Hypothalamus (tissue), 51 donors: ENCODE data around the gene ADIPOR2.

Source experiments
- DNase-seq, 51 donors: peaks; one replicate each; lab custom pipeline; 2025; lab: John Stamatoyannopoulos, UW

Gene ADIPOR2, protein sequence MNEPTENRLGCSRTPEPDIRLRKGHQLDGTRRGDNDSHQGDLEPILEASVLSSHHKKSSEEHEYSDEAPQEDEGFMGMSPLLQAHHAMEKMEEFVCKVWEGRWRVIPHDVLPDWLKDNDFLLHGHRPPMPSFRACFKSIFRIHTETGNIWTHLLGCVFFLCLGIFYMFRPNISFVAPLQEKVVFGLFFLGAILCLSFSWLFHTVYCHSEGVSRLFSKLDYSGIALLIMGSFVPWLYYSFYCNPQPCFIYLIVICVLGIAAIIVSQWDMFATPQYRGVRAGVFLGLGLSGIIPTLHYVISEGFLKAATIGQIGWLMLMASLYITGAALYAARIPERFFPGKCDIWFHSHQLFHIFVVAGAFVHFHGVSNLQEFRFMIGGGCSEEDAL

DNA sequence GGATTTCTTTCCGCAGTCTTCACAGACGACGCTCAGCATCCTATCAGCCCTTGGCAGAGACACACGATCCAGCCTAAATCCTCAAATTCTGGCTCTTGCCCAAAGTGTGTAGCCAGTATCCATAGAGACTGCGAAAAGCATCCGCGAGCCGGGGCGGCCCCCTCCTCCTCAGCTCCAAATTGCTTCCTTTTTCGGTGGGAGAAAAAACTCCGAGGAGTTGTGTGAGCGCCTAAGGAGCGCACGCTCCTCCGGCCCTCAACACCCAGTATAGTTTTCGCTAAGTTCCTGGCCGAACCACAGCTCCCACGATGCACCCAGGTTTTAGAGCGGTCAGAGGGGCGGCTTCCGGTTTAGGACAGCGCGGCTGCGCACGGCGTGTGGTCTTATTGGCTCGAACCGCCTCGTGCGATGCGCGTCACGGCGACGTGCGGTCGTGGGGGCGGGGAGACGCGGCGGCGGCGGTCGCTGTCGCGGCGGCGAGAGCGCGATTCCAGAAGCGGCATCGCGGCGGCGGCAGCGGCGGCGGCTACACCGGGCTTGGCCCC is at the start of gene ADIPOR2:
Gene ADIPOR2, plus strand, starts transcription at position 493 of the 545 bp plus-strand sequence. CDS start 63,274 bp downstream, outside the sequence.
- peak; percentile 58 to 96 (median 89) for DNase-seq

DNA sequence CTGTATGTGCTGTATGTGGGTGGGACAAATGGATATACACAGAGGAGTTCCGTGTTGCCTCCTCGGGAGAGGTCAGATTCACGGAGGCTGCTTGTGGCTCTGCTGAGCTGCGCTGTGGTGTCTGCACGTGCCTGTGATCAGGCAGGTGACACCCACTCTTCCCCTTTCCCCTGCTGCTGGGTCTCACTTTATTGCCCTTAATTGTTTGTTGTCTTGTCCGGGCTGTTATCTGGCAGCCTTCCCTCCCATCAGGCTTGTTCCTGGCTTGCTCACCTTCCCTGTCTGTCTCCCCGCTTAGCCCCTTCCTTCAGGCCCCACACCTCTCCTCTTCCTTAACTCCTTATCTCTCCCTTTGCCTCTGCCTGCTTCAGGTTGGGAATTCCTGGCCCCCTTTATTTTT is 48.4 kb upstream of the ADIPOR2 start:
- DNase-seq = no peak

DNA sequence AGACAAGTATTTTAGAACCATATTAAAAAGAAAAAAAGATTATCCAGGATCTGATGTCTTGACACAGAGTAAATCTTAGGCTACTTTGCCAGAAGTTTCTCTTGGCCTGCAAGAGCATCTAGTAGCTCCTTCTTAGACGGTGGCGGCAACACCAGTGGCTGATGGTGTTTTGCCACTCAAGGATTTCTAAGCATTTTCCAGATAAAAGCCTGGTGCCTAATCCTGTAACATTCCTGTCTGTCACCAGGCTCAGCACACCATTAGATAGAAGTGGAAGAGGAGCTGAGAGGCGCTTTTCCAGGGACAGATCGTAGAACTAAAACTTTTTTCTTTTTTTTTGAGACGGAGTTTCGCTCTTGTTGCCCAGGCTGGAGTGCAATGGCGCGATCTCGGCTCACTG is 47.8 kb upstream of the ADIPOR2 start:
- no peak for DNase-seq

DNA sequence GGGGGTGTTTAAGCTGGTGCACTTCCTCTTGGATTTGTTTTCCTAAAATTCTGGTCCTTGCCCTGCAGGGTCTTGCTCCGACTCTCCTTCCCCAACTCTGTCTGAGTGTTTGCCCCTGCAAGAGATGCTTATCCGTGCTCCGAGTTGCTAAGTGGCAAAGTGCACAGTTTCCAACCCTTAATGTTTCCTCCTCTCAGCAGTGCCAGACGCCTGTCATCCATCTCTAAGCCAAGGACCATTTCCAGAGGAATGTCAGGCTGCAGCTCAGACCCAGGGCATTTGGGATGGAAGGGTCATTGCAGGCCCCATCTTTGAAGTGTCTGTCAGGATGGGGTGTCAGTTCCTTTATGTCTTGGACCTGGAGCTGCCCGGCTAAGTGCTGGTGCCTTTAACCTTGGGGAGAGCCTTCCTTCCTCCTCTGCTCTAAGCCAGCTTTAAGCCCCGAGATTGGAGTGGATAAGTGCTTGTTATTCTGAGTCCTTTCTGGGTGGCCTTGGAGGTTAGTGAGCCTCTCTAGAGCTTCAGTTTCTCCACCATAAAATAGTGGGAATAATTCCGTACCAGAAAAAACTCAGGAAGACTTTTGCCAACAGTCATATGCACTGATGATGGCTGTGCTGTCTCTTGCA is 46.9 kb upstream of the ADIPOR2 start:
- DNase-seq = peak in 1 of 51 donors; percentile 60

DNA sequence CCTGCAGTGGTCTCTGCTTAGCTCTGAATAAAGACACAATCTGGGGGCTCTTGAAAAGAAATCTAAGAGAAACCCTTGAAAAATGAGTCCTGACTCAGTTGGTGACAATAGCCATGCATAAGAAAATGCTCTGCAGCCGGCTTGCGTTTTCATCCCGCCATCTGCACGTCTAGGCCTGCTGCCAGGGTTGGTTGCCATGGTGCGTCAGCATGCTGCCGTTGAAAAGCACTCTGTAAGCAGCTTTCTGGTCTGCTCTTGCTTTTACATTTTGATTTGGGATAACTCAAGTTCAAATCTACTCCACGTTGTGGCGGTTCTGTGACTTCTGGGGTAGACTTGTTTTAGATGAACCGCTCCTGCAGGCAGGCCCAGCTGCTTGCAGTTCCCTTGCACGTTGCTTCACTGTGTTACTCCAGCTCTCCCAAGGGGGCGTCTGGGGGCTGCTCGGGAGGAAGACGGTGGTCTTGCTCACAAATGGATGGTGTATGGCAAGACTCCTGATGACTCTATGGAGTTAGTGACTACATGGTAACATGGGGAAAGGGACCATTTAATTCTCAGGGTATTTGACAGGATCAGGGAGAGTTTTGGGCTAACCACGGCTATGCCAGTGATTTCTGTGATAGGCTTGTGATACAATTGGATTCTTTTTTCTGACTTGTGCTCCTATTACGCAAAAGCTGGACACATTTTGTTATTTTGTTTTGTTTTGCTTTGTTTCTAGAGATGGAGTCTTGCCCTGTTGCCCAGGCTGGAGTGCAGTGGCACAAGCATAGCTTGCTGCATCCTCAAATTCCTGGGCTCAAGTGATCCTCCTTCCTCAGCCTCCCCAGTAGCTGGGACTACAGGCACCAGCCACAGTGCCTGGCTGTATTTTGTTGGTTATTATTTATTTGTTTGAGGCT is 46.1 kb upstream of the ADIPOR2 start:
- DNase-seq = peak in 48 of 51 donors; percentile 32 to 95 (median 75)

DNA sequence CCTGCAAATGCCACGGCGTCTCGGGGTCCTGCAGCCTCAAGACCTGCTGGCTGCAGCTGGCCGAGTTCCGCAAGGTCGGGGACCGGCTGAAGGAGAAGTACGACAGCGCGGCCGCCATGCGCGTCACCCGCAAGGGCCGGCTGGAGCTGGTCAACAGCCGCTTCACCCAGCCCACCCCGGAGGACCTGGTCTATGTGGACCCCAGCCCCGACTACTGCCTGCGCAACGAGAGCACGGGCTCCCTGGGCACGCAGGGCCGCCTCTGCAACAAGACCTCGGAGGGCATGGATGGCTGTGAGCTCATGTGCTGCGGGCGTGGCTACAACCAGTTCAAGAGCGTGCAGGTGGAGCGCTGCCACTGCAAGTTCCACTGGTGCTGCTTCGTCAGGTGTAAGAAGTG is 45.1 kb upstream of the ADIPOR2 start:
- no peak for DNase-seq

DNA sequence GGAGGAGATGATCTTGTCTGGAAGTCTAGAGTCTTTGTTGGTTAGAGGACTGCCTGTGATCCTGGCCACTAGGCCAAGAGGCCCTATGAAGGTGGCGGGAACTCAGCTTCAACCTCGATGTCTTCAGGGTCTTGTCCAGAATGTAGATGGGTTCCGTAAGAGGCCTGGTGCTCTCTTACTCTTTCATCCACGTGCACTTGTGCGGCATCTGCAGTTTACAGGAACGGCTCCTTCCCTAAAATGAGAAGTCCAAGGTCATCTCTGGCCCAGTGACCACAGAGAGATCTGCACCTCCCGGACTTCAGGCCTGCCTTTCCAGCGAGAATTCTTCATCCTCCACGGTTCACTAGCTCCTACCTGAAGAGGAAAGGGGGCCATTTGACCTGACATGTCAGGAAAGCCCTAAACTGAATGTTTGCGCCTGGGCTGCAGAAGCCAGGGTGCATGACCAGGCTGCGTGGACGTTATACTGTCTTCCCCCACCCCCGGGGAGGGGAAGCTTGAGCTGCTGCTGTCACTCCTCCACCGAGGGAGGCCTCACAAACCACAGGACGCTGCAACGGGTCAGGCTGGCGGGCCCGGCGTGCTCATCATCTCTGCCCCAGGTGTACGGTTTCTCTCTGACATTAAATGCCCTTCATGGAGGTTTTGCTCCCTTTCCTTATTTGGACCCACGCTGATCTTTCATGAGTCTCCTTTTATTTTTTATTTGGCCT is 44.1 kb upstream of the ADIPOR2 start:
- no peak for DNase-seq

DNA sequence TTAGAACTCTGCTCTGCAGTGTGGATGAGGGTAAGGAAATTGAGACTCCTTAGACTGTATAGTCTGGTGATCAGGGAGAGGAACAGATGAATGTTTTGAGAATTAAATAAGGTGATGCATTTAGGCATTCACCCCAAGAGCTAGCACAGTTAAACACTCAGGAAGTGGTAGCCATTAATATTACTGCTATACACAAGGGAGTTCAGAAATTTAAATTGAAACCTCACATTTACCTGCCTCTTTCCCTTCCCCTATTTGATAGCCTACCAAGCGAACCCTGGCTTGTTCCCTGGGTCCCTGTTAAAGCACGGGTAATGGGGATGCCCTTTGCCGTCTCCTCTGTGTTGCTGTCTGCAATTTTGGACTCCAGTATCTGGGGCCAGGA is 43.6 kb upstream of the ADIPOR2 start:
- no peak for DNase-seq

DNA sequence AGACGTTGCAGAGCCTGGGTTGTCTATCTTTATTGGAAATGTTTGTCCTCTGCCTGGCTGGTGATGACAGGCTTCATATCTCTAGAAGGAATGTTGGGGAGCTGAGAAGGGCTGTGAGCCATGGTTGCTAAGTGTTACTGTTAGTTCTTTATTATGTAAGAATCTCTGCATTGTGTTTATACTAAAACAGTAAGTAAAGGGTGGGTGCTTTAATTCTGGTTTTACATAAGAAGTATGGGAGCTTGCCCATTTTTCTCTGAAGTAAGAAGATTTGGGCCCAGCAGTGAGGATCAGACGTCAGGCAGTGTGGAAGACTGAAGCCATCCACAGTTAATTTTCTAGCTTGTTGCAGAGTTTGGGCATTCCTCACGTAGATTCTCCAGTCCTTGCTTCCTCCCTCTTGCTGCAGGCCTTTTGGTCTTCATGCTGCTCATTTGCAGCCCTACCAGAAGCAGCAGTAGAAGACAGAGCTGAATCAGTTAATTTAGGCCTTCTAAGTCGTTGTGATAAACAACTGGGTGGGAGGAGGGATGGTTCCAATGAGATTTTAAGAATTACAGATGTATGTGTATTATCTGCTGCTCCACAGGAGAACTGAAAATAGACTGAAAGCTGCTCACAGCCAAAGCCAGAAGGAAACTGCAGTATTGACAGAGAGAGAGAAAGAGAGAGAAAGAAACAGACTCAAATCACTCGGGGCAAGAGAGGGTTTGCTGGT is 40.5 kb upstream of the ADIPOR2 start:
- no peak for DNase-seq

DNA sequence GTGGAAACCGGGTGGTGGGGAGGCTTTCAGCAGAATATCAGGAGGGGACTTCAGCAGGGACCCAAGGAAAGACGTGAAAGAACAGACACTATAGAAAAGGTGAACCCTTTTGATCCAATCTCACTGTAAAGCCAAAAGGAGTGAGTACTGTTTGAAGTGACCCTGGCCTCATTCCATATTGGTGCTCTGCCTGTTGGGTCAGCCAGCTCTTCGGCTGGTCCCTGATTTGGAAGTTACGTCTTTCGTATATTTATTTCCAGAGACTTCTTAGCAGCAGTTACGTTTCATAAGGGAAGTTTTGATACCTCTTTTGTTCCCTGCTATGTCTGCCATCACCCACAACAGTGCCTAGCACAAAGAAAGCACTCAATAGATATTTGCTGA is 39.9 kb upstream of the ADIPOR2 start:
- no peak for DNase-seq

DNA sequence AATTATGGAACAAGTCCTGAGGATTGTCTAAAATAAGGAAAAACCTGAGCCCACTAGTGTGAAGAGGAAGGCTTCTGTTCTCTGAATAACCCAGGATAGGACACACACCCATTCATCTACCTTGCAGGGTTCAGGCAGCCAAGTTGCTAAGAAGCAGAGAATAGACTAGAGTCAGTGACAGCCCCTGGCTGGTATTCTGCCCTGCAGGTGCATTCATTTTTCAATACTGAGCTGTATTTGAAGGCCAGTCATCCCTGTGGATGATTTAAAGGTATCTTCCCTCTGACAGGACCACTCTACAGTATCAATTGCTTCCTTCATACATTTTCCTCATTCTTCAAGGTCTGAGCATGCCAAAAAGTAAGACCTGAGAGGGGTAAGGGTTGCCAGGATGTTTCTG is 38.9 kb upstream of the ADIPOR2 start:
- DNase-seq = no peak

DNA sequence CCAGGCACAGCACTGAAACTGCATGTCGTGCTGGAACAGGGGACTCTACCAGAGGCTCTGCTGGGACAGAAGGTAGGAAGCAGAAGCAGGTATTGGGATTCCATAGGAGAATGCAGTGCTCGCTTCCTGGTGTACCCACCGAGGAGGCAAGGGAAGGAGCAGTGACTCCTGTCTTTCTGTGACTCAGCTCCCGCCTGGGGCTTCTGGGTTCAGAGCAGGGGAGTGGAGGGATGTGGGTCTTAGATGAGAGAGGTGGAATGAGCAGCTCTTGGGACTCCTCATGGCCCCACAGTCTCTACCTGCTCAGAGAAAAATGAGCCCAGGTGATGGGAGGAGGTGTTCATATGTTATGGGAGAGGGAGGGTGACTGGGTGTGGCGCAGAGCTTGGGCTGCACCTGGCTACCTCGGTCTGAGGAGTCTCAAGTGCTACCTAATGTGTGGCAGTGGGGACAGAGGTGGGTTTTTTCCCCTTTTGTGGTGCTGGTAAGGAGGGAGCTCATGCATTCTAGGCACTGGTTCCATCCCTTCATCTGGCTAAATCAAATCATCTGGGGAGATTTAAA is 35.6 kb upstream of the ADIPOR2 start:
- DNase-seq = no peak

DNA sequence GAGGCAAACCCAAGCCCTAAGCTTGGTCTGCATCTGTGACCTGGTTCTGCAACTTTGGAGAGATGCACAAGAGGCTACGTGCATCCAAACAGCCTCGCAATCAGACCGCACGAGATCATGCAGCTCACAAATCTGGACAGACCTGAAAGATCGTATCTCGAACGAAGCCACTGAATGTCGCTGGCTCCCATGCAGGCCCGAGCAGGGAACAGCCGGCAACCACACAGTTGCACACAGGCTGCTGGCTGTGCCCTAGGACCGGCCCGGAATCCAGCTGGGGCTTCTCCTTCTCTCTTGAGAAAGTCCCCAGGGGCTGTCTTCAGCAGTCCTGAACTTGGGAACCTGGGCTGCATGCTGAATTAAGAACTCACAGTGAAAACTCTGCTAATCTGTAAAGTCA is 34.0 kb upstream of the ADIPOR2 start:
- DNase-seq = peak in 2 of 51 donors; percentile 31 to 45

DNA sequence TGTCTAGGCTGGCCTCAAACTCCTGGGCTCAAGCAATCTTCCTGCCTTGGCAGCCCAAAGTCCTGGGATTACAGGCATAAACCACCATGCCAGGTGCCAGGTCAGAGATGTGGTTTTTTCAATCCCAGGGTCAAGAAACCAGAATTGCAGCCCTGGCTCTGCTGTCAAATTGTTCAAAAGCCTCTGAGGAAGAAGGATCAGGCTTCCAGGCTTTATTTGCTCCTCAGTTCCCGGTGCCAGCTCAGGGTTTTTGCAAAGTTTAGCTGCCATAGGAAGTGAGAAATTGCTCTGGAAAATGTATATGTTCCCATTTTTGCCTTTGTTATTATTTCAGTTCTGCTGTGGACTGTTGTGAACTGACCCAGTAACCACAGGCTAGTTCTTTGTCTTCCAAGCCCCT is 33.2 kb upstream of the ADIPOR2 start:
- DNase-seq = peak in 1 of 51 donors; percentile 9

DNA sequence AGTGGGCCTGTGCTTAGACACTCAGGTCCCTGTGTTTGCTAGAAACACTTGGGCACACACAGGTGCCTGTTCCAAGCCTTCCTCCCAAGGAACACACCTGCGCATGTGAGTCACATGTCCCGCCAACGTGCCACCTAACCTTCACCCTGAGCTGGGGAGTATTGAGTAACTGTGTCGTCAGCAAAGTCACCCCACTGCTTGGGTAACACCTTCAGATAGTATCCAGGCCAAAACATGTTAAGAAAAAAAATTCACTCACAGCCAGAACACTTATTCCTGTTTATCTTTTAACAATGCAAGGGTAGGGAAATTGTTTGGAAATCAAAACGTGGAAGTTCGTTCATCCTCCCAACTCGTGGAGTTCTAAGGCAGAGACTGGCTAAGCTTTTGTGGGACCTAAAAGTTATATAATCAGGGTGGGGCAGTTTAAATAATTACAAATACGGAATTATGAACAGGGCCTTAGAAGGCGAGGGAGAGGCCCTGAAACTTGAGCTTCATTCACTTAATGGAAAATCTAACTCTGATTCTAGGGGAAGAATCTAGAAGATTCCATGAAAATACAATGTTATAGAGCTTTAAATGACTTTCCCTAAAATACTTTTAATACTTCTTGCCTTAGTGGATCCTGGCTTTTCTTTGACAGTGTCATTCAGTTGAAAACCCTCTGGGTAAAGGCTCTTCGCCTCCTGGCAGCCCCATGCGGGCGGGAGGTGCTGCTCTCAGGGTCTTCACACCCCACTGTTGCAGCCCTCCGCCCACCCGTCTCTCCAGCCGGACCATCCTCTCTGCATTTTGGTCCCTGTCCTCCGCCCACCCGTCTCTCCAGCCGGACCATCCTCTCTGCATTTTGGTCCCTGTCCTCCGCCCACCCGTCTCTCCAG is 30.3 kb upstream of the ADIPOR2 start:
- peak in 21 of 51 donors; percentile 24 to 77 (median 38) for DNase-seq

DNA sequence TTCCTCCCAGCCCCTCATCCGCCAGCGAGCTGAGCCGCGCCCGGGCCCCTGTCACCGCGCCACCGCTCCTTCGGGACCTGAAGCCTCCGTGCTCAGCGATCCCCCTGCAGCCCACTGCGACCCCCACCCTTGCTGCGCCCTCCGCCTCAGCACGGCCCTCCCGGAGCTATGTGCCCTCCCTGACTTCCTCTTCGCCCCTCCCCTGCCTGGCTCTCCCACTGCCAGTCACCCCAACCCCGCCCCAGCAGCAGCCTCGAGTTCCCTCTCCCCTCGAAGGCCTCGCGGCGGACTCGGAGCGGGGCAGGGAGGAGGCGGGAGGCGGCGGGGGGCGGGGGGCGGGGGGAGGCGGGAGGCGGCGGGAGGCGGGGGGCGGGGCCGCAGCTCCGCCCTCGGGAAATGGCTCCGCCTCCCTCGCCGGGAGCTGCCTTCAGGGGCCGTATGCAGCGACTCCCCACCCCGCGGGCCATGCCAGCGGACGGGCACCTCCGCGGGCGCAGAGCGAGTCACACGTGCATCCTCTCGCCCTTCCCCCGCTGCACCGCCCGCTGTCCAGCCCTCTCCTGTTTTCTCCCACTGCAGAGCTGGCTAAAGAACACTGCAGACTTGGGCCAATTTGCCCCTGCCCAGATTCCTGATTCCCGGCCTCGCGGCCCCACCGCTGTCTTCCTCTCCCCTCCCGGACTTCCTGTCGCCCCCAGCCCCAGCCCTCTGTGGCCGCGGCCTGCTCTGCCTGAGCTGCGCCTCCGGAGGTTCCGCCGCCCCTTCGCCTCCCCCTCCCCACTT is 29.1 kb upstream of the ADIPOR2 start:
- DNase-seq = peak; percentile 42 to 99 (median 92)

DNA sequence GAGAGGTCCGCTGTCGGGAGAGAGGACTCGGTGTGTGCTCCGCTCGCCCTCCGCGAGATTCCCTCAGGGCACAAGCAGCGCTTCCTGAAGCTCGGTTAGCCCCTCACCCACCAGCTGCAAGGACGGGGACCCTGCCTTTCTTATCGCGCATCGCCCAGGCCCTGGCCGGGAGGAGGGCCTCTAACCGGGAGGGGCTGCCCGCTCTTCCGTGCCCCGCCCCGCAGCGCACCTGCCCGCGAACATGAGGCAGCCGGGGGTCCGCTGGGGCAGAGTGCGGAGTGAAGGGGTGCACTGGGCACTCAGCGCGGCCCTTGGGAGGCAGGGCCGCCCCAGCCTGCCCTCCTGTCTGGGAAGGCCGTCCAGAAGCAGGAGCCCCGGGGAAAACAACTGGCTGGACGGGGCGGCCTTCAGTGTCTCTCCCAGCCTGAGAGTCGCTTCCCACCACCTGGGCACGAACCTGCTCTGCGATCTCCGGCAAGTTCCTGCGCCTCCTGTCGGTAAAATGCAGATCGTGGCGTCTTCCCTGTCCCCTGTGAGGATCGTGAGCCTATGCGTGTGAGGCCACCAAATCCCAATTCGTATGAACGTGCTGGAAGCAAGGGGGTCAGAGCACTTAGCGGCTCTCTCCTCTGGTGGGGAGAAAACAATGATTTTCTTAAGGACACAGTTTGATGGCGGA is 28.0 kb upstream of the ADIPOR2 start:
- DNase-seq = no peak
